Measurements from ENCODE around the gene PRR29. TPM values are rescaled to one million over a fixed set of nuclear protein-coding genes. Genes with fewer than 3 reads are reported as not detected.
A peak's percentile ranks its signal among the peaks of the same experiment; 100 is the strongest.

PRR29 gene
- total RNA-seq, 4 donors from 2014 or later, result 0.29 to 2.8 (median 1.5) TPM; not detected in 1

DNA sequence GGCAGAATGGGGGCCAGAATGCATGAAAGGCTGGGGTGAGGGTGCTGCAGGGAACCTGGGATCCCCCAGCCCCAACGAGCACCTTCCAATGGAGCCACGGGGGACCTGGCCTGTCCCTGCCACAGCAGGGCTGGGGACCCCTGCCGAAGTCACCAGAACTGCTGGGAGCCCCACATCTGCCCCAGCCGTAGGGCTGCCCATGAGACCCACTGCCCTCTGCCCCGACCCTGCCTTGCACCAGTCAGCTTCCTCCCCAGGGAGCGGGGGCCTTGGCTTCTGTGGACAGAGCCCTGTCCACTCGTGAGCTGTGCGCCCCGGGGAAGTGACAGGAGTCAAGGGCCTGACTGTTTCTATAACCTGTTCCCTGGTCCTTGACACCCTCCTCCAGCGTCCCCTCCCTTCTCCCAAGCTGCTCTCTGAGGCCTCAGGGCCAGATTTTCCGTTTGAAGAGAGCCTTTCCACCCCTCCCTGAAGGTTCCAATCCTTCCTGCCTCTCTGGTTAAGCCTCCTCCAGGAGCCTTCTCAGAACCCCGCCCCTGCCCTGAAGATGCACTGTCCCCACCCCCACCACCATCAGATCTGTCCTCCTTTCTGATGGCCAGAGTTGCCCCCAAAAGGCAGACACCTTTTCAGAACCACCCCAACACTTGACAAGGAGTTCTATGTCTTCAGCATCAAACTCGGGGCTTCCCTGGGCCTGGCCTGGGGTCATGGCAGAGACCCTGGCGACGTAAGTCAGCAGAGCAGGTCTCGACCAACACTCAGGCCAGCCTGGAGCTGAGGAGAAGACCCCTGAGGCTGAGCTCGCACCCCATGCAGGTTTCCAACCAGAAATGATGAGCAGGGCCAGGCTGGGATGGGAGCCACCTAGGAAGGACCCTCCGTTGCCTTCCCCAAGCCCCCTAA lies 10.7 kb upstream of the PRR29 start:
- Histone ChIP-seq H3K9me3 (no peaks in the 10 kb centered on the region), H3K36me3 (no peaks in the 10 kb centered on the region), H3K27ac (peak overlapping the region in 1 of 2 donors; percentile 33), H3K4me3 (no peak overlapping the region), H3K27me3 (peaks cover 0 to 7% of the 10 kb centered on the region in 2 donors), H3K4me1 (no peaks in the 10 kb centered on the region)
- TF ChIP-seq CTCF (IDR thresholded peaks at IDR 0.05), result no peak
- TF ChIP-seq POLR2A (IDR thresholded peaks at IDR 0.05), result no peak
- no peak for DNase-seq
- intact Hi-C loops (cut with DNase I; ENCODE audit: low total_unique reads), result no loop called here

- H3K27ac ChIP-seq, result no peak overlapping the region
- no peaks in the 10 kb centered on the region for H3K4me1 ChIP-seq
Observed at GRCh38 chr17:63988127-63988478, 10.0 kb upstream of the PRR29 start.

GRCh38 chr17:63988741-63989621 lies 9.2 kb upstream of the PRR29 start:
- Histone ChIP-seq H3K27me3 (peaks cover 0 to 7% of the 10 kb centered on the region in 2 donors), H3K4me3 (no peak overlapping the region), H3K36me3 (no peaks in the 10 kb centered on the region), H3K9me3 (no peaks in the 10 kb centered on the region), H3K4me1 (no peaks in the 10 kb centered on the region), H3K27ac (no peak overlapping the region)
- intact Hi-C loops (cut with DNase I; ENCODE audit: low total_unique reads), result no loop called here
- DNase-seq, result no peak
- TF ChIP-seq POLR2A (IDR thresholded peaks at IDR 0.05), result no peak
- no peak for TF ChIP-seq CTCF (IDR thresholded peaks at IDR 0.05)

More at GRCh38 chr17:63988127-63988478, 10.0 kb upstream of the PRR29 start:
- TF ChIP-seq CTCF (IDR thresholded peaks at IDR 0.05) (no peak), POLR2A (IDR thresholded peaks at IDR 0.05) (no peak)
- intact Hi-C loops (cut with DNase I; ENCODE audit: low total_unique reads), result no loop called here
- peaks cover 0 to 7% of the 10 kb centered on the region in 2 donors for H3K27me3 ChIP-seq
- H3K36me3 ChIP-seq, result no peaks in the 10 kb centered on the region
- no peaks in the 10 kb centered on the region for H3K9me3 ChIP-seq
- H3K4me3 ChIP-seq, result no peak overlapping the region
- no peak for DNase-seq

DNA sequence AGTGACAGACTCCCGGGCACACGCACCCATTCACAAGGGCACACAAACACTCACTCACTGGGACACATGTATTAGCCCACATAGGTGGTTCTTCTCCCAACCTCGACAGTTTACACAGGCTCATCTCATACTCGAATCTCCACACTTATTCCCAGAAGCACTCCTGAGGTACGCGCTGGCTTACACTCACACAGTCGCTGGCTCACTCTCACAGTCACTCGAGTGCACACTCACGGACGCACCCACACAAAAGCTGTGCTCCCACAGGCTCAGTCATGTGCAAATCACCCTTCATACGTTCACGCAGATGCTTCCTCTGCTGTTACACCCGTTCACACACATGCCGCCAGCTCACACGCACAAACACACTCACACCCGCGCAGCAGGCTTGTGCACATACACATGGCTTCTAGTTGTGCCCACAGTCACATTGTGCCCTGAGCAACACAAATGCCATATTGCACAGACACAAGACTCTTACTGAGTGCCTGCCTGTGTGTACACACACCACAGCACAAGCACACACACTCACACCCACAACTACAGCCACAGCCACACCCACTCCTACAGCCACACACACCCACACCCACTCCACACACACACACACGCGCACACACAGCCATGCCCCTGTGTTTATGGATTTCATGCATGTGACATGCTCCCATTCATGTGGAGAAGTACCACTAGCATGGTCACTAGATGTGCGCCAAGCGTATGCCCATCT lies 8.4 kb upstream of the PRR29 start:
- Histone ChIP-seq H3K4me3 (no peak overlapping the region), H3K4me1 (no peaks in the 10 kb centered on the region), H3K9me3 (no peaks in the 10 kb centered on the region), H3K27me3 (peaks cover 0 to 7% of the 10 kb centered on the region in 2 donors), H3K36me3 (no peaks in the 10 kb centered on the region), H3K27ac (no peak overlapping the region)
- no peak for DNase-seq
- TF ChIP-seq CTCF (IDR thresholded peaks at IDR 0.05) (no peak), POLR2A (IDR thresholded peaks at IDR 0.05) (no peak)
- intact Hi-C loops (cut with DNase I; ENCODE audit: low total_unique reads), result no loop called here
